Diencephalon (tissue), 1 donor: Measurements from ENCODE around the gene IL17RC. TPM values are rescaled to one million over a fixed set of nuclear protein-coding genes. Genes with fewer than 3 reads are reported as not detected.

Experiments
- small RNA-seq: library from RNA; depleted of rRNA; stranded (forward); fragments of <200 nt; gene quantifications from one replicate; pipeline ENCODE3, GENCODE V24; 2014
- total RNA-seq: library from RNA; depleted of rRNA; stranded (reverse); fragments of >200 nt; gene quantifications from one replicate; pipeline ENCODE4 v1.2.3, GENCODE V29; 2014

The IL17RC gene, protein sequence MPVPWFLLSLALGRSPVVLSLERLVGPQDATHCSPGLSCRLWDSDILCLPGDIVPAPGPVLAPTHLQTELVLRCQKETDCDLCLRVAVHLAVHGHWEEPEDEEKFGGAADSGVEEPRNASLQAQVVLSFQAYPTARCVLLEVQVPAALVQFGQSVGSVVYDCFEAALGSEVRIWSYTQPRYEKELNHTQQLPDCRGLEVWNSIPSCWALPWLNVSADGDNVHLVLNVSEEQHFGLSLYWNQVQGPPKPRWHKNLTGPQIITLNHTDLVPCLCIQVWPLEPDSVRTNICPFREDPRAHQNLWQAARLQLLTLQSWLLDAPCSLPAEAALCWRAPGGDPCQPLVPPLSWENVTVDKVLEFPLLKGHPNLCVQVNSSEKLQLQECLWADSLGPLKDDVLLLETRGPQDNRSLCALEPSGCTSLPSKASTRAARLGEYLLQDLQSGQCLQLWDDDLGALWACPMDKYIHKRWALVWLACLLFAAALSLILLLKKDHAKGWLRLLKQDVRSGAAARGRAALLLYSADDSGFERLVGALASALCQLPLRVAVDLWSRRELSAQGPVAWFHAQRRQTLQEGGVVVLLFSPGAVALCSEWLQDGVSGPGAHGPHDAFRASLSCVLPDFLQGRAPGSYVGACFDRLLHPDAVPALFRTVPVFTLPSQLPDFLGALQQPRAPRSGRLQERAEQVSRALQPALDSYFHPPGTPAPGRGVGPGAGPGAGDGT
- 4.8 TPM for total RNA-seq

GRCh38 chr3:9916734-9917680, at the start of gene IL17RC:
Gene IL17RC (plus strand): TSS chr3:9917098. CDS start chr3:9917316, 218 bp downstream.

GRCh38 chr3:9879830-9880549, 36.9 kb upstream of the IL17RC start, which contains the start of gene CIDEC:
Gene CIDEC (minus strand): TSS chr3:9880253. CDS start chr3:9878486, 1,767 bp downstream.

DNA sequence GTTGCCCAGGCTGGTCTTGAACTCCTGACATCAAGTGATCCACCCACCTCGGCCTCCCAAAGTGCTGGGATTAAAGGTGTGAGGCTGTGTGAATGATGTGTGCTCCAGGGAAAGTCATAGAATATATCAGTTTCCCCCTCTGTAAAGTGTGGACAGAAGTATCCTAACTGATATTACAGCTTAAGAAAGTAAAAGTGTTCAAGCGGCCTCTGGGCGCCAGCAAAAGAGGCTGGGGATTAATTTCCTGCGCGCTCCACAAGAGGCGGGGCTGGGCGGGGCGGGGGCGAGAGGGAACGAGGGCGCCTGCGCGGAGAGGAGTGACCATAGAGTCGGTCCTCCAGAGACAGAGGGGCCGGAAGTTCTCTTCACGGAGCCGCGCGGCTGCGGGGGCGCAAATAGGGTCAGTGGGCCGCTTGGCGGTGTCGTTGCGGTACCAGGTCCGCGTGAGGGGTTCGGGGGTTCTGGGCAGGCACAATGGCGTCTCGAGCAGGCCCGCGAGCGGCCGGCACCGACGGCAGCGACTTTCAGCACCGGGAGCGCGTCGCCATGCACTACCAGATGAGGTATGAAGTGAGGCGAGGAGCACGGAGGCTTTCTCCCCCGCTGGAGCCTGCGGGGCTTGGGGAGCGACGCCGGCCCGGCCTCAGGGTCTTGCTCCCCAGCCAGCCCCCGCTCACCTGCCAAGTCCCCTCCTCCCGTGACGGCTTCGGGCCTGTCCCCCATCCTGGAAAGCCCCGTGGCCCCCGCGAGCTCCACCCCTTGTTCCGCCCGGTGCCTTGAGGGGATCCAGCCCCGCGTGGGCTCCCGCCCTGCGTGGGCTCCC, 26.4 kb upstream of the IL17RC start, which contains the start of gene JAGN1:
TSS of gene JAGN1 (plus strand) at position 362 of the 823 bp plus-strand sequence. CDS start at position 475, 113 bp downstream.

DNA sequence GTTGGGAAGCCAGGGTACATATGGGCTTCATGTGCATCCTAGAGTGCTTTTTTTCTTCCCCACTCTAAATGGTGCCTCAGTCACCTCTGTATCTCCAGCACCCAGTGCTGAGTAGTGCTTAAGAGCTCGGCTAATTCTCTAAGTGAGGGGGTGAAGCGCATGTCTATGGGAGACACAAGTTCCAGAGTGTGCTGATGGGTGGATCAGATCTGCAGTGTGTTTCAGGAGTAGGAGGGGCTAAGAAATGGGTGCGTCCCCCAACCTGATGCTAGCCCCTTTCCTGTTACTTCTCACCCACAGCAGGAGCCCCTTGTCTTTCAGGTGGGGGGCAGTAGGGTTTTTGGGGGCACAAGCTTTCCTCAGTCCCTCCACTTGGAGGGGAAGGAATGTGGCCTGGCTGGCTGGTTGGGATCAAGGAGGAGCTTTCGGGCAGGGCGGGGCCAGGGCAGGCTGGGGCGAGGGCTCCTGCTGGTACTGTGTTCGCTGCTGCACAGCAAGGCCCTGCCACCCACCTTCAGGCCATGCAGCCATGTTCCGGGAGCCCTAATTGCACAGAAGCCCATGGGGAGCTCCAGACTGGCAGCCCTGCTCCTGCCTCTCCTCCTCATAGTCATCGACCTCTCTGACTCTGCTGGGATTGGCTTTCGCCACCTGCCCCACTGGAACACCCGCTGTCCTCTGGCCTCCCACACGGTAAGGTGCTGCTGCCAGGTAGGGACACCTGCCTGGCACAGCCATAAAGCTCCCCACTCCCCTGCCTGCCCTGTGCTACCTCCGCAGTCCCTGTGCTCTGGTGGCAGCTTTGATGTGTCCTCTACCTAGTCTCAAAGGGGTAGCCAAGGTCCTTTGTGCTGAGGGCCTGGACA, 14.3 kb upstream of the IL17RC start, which contains the start of gene IL17RE:
TSS of gene IL17RE (plus strand) at position 477 of the 866 bp plus-strand sequence. CDS start at position 562, 85 bp downstream.

GRCh38 chr3:9933561-9934234, 16.8 kb downstream of the IL17RC start, which contains the start of gene CRELD1:
Gene CRELD1 (plus strand): TSS chr3:9933834. CDS start chr3:9934439, 605 bp downstream.

DNA sequence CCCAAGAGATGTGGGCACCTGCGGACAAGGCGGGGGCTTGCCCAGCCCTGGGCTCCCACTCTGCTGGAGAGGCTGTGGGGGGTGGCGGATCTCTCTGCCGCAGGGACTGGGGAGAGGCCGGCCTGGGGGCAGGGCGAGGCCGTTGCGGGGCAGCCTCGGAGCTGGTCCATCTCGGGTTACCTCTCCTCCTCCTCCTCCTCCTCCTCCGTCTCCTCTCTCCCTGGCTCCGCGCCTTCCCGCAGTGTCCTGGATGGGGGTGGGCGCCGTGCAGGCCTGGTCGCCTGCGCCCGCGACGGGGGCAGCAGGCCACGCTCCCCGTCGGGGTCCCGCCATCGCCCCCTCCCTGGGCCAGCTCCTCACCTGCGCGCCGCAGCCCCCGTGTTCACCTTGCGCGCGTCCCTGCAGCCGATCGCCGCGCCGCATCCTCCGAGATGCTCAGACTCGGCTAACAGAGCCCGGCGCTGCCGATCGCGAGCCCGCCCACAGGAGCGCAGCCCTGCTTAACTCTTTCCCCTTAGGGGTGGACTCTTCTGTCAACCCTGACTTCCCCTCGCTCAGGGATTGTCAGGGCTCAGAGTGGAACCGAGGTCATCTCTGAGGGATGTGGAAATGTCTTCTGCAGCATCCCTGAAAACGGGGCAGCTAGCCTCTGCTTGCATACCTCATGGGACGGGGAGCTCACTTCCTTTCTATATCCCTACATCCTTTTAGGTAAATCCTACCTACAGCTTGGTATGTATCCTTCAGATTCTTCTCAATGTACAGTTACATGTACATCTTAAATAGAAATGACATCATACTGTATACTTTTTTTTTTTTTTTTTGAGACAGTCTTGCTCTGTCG, 35.3 kb downstream of the IL17RC start, which contains the start of gene PRRT3:
TSS of gene PRRT3 (minus strand) at position 447 of the 844 bp plus-strand sequence. CDS start 2,293 bp downstream, outside the sequence.

Small RNA genes within 50 kb of the gene (small RNA-seq; reads per million reads assigned to genes)
- gene RNU6-882P, result not detected

Other genes with a start within 250 kb of the IL17RC start
- 12.7 TPM for gene CPNE9, start 213.3 kb upstream of the IL17RC start, total RNA-seq
- 12.9 TPM for gene BRPF1, start 185.4 kb upstream of the IL17RC start, total RNA-seq
- 69.9 TPM for gene OGG1, start 167.1 kb upstream of the IL17RC start, total RNA-seq
- gene CAMK1, start 147.2 kb upstream of the IL17RC start, total RNA-seq, result 53.5 TPM
- 39.2 TPM for gene TADA3, start 124.6 kb upstream of the IL17RC start, total RNA-seq
- 131 TPM for gene ARPC4, start 124.0 kb upstream of the IL17RC start, total RNA-seq
- gene TTLL3, start 106.8 kb upstream of the IL17RC start, total RNA-seq, result 18.7 TPM
- 21.0 TPM for gene RPUSD3, start 73.1 kb upstream of the IL17RC start, total RNA-seq
- gene CIDEC, start 36.8 kb upstream of the IL17RC start, total RNA-seq, result not detected
- gene JAGN1, start 26.5 kb upstream of the IL17RC start, total RNA-seq, result 20.1 TPM
- 1.4 TPM for gene IL17RE, start 14.2 kb upstream of the IL17RC start, total RNA-seq
- gene CRELD1, start 16.7 kb downstream of the IL17RC start, total RNA-seq, result 27.2 TPM
- gene PRRT3, start 35.3 kb downstream of the IL17RC start, total RNA-seq, result 9.9 TPM
- 51.2 TPM for gene EMC3, start 69.7 kb downstream of the IL17RC start, total RNA-seq
- gene FANCD2, start 109.3 kb downstream of the IL17RC start, total RNA-seq, result 7.2 TPM
- not detected for gene FANCD2OS, start 191.2 kb downstream of the IL17RC start, total RNA-seq
- gene BRK1, start 198.6 kb downstream of the IL17RC start, total RNA-seq, result 99.4 TPM
- gene VHL, start 224.7 kb downstream of the IL17RC start, total RNA-seq, result 92.7 TPM
- gene IRAK2, start 247.8 kb downstream of the IL17RC start, total RNA-seq, result 6.0 TPM